Measurements from ENCODE around the gene CCNQ.

The CCNQ gene

GRCh38 chrX:153539171-153539978 is 59.6 kb downstream of the CCNQ start:
- peak; percentile 43 for DNase-seq (ENCODE audit: low read depth)

- DNase-seq (ENCODE audit: low read depth) = no peak
These were observed 60.5 kb downstream of the CCNQ start for GRCh38 chrX:153538424-153538823.

Measured in activated T-cell treated with anti-CD3 and anti-CD28 coated beads for 48 hours (primary cell).